ENCODE measurements around the gene TBC1D17. TPM values are rescaled to one million over a fixed set of nuclear protein-coding genes. Genes with fewer than 3 reads are reported as not detected.

Gene TBC1D17
- polyA plus RNA-seq, 3 donors: 3.1 to 48.2 (median 4.5) TPM

GRCh38 chr19:49836176-49837008, 41.1 kb upstream of the TBC1D17 start:
- Histone ChIP-seq H3K4me1 (ENCODE audit: control insufficient read depth in 1 of 2, insufficient read depth in 2 of 2, low read length in 2 of 2) (peaks cover 16 to 18% of the 10 kb centered on the region in 2 donors), H4K20me1 (ENCODE audit: insufficient read depth, low read length) (peaks cover 15% of the 10 kb centered on the region), H3K4me2 (replicated peaks; ENCODE audit: extremely low read depth, low read length, poor library complexity, severe bottlenecking) (no peak overlapping the region), H3K9ac (ENCODE audit: insufficient read depth, low read length, poor library complexity, severe bottlenecking) (no peak overlapping the region), H3K4me3 (replicated peaks in 1 of 3; ENCODE audit: low read depth in 2 of 3, low read length in 3 of 3) (no peak overlapping the region), H3K36me3 (replicated peaks in 1 of 2; ENCODE audit: control insufficient read depth in 1 of 2, insufficient read depth in 2 of 2, low read length in 2 of 2) (peaks cover 78 to 97% of the 10 kb centered on the region in 2 donors), H2AFZ (ENCODE audit: insufficient read depth, low read depth, low read length, poor library complexity, severe bottlenecking) (no peak overlapping the region), H3K79me2 (ENCODE audit: insufficient read depth, low read length) (no peaks in the 10 kb centered on the region), H3K27me3 (ENCODE audit: control insufficient read depth in 2 of 2, insufficient read depth in 2 of 2, low read length in 2 of 2) (no peaks in the 10 kb centered on the region), H3K27ac (ENCODE audit: low read depth in 1 of 2, low read length in 2 of 2) (no peak overlapping the region), H3K9me3 (replicated peaks in 1 of 2; ENCODE audit: control insufficient read depth in 1 of 2, insufficient read depth in 1 of 2, low read length in 2 of 2) (no peaks in the 10 kb centered on the region)
- Mint-ChIP-seq H3K36me3 (peaks cover 77 to 89% of the 10 kb centered on the region in 2 donors), H3K27me3 (ENCODE audit: low read depth in 3 of 3) (no peaks in the 10 kb centered on the region), H3K27ac (no peak overlapping the region), H3K4me1 (peaks cover 19% of the 10 kb centered on the region), H3K4me3 (no peak overlapping the region), H3K9me3 (peaks cover 0 to 3% (median 0%) of the 10 kb centered on the region in 7 donors)
- WGBS (ENCODE audit: insufficient coverage): 97% methylated on average over 15 of the region's 20 CpGs
- no peak for TF ChIP-seq CTCF (IDR thresholded peaks at IDR 0.05)
- DNase-seq: no peak
- intact Hi-C loops (cut with micrococcal nuclease): no loop called here

GRCh38 chr19:49837009-49837310, 40.5 kb upstream of the TBC1D17 start:
- DNase-seq: no peak
- H3K27ac ChIP-seq (ENCODE audit: low read depth in 1 of 2, low read length in 2 of 2): no peak overlapping the region
- peak overlapping the region in 1 of 7 donors; percentile 1 for H3K27ac Mint-ChIP-seq
- TF ChIP-seq CTCF (IDR thresholded peaks at IDR 0.05): no peak
- no peak overlapping the region for H3K9ac ChIP-seq (ENCODE audit: insufficient read depth, low read length, poor library complexity, severe bottlenecking)
- peaks cover 10 to 12% of the 10 kb centered on the region in 2 donors for H3K4me1 ChIP-seq (ENCODE audit: control insufficient read depth in 1 of 2, insufficient read depth in 2 of 2, low read length in 2 of 2)
- no peak overlapping the region for H3K4me3 Mint-ChIP-seq
- H3K4me3 ChIP-seq (replicated peaks in 1 of 3; ENCODE audit: low read depth in 2 of 3, low read length in 3 of 3): no peak overlapping the region
- H3K4me2 ChIP-seq (replicated peaks; ENCODE audit: extremely low read depth, low read length, poor library complexity, severe bottlenecking): no peak overlapping the region
- H3K36me3 Mint-ChIP-seq: peaks cover 73 to 83% of the 10 kb centered on the region in 2 donors
- no peaks in the 10 kb centered on the region for H3K27me3 Mint-ChIP-seq (ENCODE audit: low read depth in 3 of 3)
- peaks cover 14% of the 10 kb centered on the region for H3K4me1 Mint-ChIP-seq
- H3K36me3 ChIP-seq (replicated peaks in 1 of 2; ENCODE audit: control insufficient read depth in 1 of 2, insufficient read depth in 2 of 2, low read length in 2 of 2): peaks cover 73 to 91% of the 10 kb centered on the region in 2 donors
- intact Hi-C loops (cut with micrococcal nuclease): no loop called here
- H3K9me3 ChIP-seq (replicated peaks in 1 of 2; ENCODE audit: control insufficient read depth in 1 of 2, insufficient read depth in 1 of 2, low read length in 2 of 2): no peaks in the 10 kb centered on the region
- no peak overlapping the region for H2AFZ ChIP-seq (ENCODE audit: insufficient read depth, low read depth, low read length, poor library complexity, severe bottlenecking)
- 90% methylated on average over 4 of the region's 5 CpGs for WGBS (ENCODE audit: insufficient coverage)
- H3K27me3 ChIP-seq (ENCODE audit: control insufficient read depth in 2 of 2, insufficient read depth in 2 of 2, low read length in 2 of 2): no peaks in the 10 kb centered on the region
- peaks cover 0 to 3% (median 0%) of the 10 kb centered on the region in 7 donors for H3K9me3 Mint-ChIP-seq
- H4K20me1 ChIP-seq (ENCODE audit: insufficient read depth, low read length): peaks cover 9% of the 10 kb centered on the region
- H3K79me2 ChIP-seq (ENCODE audit: insufficient read depth, low read length): no peaks in the 10 kb centered on the region
